Epithelial cell of esophagus (primary cell): ENCODE results near the gene ARAP3.

ENCODE experiments used
- DNase-seq: peaks from one replicate; pipeline ENCODE4 v3.0.0; 2010; ENCODE audit warnings: low read depth
- H3K4me3 ChIP-seq: 2 replicates; pipeline ENCODE4 v1.5.1; 2011; ENCODE audit warnings: mild to moderate bottlenecking, low read length, control low read depth
- TF ChIP-seq, protein P1 (sequence below): IDR thresholded peaks from 2 replicates; pipeline ENCODE4 v1.5.1; 2011; ENCODE audit warnings: low read depth, mild to moderate bottlenecking, low read length, control low read depth, inconsistent platforms; ENCODE audit not compliant: insufficient read depth; ENCODE audit errors: missing control alignments

ARAP3 gene

DNA sequence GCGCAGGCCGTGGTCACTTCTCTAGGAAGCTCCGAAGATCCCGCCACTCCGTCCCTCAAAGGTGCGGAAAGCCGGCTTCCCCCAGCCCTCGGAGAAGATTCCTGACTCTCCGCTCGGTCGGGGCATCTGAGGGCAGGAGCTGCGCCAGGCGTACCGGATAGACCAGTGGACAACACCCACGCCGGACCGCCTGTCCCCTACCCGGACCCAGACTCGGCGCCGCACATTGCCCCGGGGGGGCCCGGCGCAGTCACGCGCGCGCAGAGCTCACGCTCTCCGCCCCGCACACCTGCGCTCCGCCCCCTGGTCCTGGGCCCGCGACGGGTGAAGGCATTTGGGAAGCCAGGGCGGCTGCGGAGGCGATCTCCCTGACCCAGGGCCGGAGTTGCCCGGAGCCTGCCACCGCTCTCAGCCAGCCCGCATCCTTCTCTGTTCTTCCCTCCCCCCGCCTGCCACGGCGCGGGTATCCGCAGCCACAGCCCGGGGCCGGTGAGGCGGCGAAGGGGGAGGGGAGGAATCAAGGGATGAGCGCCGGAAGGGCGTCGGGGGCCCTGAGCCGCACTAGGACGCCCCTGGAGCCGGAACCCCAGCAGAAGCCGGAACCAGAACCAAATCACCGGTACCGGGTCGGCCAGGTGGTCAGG is 44.8 kb downstream of the ARAP3 start:
- DNase-seq, result peak; percentile 36
- TF ChIP-seq, protein P1, sequence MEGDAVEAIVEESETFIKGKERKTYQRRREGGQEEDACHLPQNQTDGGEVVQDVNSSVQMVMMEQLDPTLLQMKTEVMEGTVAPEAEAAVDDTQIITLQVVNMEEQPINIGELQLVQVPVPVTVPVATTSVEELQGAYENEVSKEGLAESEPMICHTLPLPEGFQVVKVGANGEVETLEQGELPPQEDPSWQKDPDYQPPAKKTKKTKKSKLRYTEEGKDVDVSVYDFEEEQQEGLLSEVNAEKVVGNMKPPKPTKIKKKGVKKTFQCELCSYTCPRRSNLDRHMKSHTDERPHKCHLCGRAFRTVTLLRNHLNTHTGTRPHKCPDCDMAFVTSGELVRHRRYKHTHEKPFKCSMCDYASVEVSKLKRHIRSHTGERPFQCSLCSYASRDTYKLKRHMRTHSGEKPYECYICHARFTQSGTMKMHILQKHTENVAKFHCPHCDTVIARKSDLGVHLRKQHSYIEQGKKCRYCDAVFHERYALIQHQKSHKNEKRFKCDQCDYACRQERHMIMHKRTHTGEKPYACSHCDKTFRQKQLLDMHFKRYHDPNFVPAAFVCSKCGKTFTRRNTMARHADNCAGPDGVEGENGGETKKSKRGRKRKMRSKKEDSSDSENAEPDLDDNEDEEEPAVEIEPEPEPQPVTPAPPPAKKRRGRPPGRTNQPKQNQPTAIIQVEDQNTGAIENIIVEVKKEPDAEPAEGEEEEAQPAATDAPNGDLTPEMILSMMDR, result no peak
- H3K4me3 ChIP-seq, result peak overlapping the region; percentile 91

DNA sequence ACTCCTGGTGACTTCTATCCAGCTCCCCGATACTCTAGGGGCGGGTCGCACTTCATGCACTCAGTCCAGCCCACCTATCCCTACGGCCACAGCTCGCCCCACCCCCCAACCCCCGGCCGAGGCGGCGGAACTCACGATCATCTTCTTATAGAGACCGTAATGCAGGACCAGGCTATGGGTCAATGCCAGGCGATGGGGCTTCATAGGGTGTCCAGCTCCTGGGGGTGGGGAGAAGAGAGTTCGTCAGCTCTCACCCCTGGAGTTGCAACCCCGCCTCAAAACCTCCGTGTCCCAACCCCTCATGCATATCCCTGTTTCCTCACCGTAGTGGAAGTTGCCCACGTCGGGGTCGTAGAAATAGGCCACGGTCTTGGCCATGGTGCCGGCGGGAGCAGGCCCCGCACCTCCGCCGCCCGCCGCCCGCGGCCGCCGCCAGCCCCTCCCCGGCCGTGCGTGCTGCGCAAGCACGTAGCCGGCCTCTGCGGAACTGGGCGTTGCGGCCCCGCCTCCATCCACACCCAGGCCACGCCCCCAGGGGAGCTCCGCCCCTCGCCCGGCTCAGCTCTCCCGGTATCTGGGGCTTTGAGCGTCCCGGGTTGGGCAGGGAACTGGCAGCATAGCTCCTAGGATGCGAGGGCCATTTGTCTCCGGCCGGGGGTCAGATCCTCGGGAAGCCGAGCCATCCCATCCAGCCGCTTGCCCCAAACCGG is 45.5 kb downstream of the ARAP3 start, which contains the start of the genes HDAC3 and RELL2:
HDAC3 (minus strand) TSS at position 437 of the 710 bp plus-strand sequence; CDS start at position 378, 59 bp downstream.
RELL2 (plus strand) TSS at position 585 of the 710 bp plus-strand sequence. CDS start 1,229 bp downstream, outside the sequence.
- TF ChIP-seq, protein P1, result no peak
- DNase-seq, result peak; percentile 95
- H3K4me3 ChIP-seq, result peak within 1 kb of the TSS; percentile 91

- no peak for DNase-seq
- H3K4me3 ChIP-seq, result peak overlapping the region; percentile 91
Observed at GRCh38 chr5:141636106-141636412, 46.0 kb downstream of the ARAP3 start.

DNA sequence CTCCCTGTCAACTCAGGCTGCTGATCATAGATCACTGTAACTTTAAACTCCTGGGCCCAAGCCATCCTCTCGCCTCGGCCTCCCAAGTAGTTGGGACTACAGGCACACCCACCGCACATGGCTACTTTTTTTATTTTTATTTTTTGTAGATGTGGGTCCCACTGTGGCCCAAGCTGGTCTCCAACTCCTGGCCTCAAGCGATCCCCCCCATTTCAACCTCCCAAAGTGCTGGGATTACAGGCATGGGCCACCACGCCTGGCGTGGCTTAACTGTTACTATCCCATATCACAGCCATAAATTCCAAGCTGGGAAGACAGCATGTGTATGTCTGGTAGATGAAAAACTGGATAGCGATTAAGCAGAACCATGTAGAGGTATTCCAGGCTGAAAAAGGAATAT is 46.4 kb downstream of the ARAP3 start:
- no peak for DNase-seq
- TF ChIP-seq, protein P1, result no peak
- H3K4me3 ChIP-seq, result peak overlapping the region; percentile 91

More at GRCh38 chr5:141636106-141636412, 46.0 kb downstream of the ARAP3 start:
- TF ChIP-seq, protein P1, result no peak

GRCh38 chr5:141634720-141635119 is 47.3 kb downstream of the ARAP3 start:
- TF ChIP-seq, protein P1, result no peak
- no peak for DNase-seq
- H3K4me3 ChIP-seq, result no peak overlapping the region

GRCh38 chr5:141633871-141634561 is 48.0 kb downstream of the ARAP3 start:
- no peak overlapping the region for H3K4me3 ChIP-seq
- TF ChIP-seq, protein P1, result no peak

More at GRCh38 chr5:141633871-141634561, 48.0 kb downstream of the ARAP3 start:
- DNase-seq, result no peak
